ENCODE results near the gene MBD6. TPM values are rescaled to one million over a fixed set of nuclear protein-coding genes. Genes with fewer than 3 reads are reported as not detected.

Gene MBD6
- total RNA-seq, 4 donors from 2014 or later: 36.6 to 155 (median 51.0) TPM

GRCh38 chr12:57523706-57524614 is 1.3 kb downstream of the MBD6 start:
- DNase-seq: no peak
- Histone ChIP-seq H3K4me3 (peak overlapping the region; percentile 68 to 82 (median 78)), H3K36me3 (peaks cover 0 to 24% (median 8%) of the 10 kb centered on the region in 4 donors), H3K27me3 (no peaks in the 10 kb centered on the region), H3K27ac (peak overlapping the region; percentile 97 to 100 (median 98)), H3K9me3 (no peaks in the 10 kb centered on the region), H3K4me1 (peaks cover 25 to 50% (median 44%) of the 10 kb centered on the region in 4 donors)
- WGBS, 2 donors (ENCODE audit: low coverage in 1 of 2): 0 to 67% methylated on average over 1 to 14 of the region's 14 CpGs
- intact Hi-C loops (cut with DNase I; ENCODE audit: low total_unique reads) (loop anchor here (1.0 kb wide), 1 partner anchor 48 kb away; no protein-coding TSS in a partner anchor), in situ Hi-C loops (cut with MboI; ENCODE audit: low pct_ligation_motif_present in 1 of 4, low pct_unique_long_range_greater_than_20kb in 1 of 4, low sequenced_read_pairs in 3 of 4) (no loop called here)
- no peak for TF ChIP-seq CTCF (IDR thresholded peaks at IDR 0.05)
- no peak for TF ChIP-seq EP300 (IDR thresholded peaks at IDR 0.05; ENCODE audit: low read depth)
- no peak for TF ChIP-seq POLR2AphosphoS5 (IDR thresholded peaks at IDR 0.05)
- no peak for TF ChIP-seq POLR2A (IDR thresholded peaks at IDR 0.05)

- TF ChIP-seq POLR2A (IDR thresholded peaks at IDR 0.05) (no peak), POLR2AphosphoS5 (IDR thresholded peaks at IDR 0.05) (no peak), CTCF (IDR thresholded peaks at IDR 0.05) (no peak), EP300 (IDR thresholded peaks at IDR 0.05; ENCODE audit: low read depth) (no peak)
- Histone ChIP-seq H3K4me1 (peaks cover 22 to 43% (median 37%) of the 10 kb centered on the region in 4 donors), H3K4me3 (no peak overlapping the region), H3K27me3 (no peaks in the 10 kb centered on the region), H3K9me3 (no peaks in the 10 kb centered on the region), H3K27ac (peak overlapping the region in 2 of 4 donors; percentile 11 to 97), H3K36me3 (peaks cover 0 to 31% (median 8%) of the 10 kb centered on the region in 4 donors)
- peak; percentile 26 for DNase-seq
- intact Hi-C loops (cut with DNase I; ENCODE audit: low total_unique reads): no loop called here
- 59% methylated on average over 11 of the region's 11 CpGs; no CpG with 5 or more reads in 1 of the 2 donors for WGBS, 2 donors (ENCODE audit: low coverage in 1 of 2)
- in situ Hi-C loops (cut with MboI; ENCODE audit: low pct_ligation_motif_present in 1 of 4, low pct_unique_long_range_greater_than_20kb in 1 of 4, low sequenced_read_pairs in 3 of 4): no loop called here
These were observed 2.4 kb downstream of the MBD6 start for GRCh38 chr12:57524814-57525614.

GRCh38 chr12:57525615-57526383 is 3.2 kb downstream of the MBD6 start:
- DNase-seq: no peak
- Histone ChIP-seq H3K9me3 (no peaks in the 10 kb centered on the region), H3K27me3 (no peaks in the 10 kb centered on the region), H3K27ac (no peak overlapping the region), H3K4me1 (peaks cover 22 to 42% (median 36%) of the 10 kb centered on the region in 4 donors), H3K36me3 (peaks cover 0 to 39% (median 12%) of the 10 kb centered on the region in 4 donors), H3K4me3 (no peak overlapping the region)
- 86% methylated on average over 4 to 16 of the region's 16 CpGs for WGBS, 2 donors (ENCODE audit: low coverage in 1 of 2)
- TF ChIP-seq CTCF (IDR thresholded peaks at IDR 0.05) (no peak), POLR2AphosphoS5 (IDR thresholded peaks at IDR 0.05) (no peak), POLR2A (IDR thresholded peaks at IDR 0.05) (no peak), EP300 (IDR thresholded peaks at IDR 0.05; ENCODE audit: low read depth) (no peak)
- in situ Hi-C loops (cut with MboI; ENCODE audit: low pct_ligation_motif_present in 1 of 4, low pct_unique_long_range_greater_than_20kb in 1 of 4, low sequenced_read_pairs in 3 of 4): no loop called here
- intact Hi-C loops (cut with DNase I; ENCODE audit: low total_unique reads): no loop called here
